HepG2 (cell line): Measurements from ENCODE around the gene DOCK9. TPM values are rescaled to one million over a fixed set of nuclear protein-coding genes. Genes with fewer than 3 reads are reported as not detected.

Experiments used
- ATF1 ChIP-seq: IDR thresholded peaks from 2 replicates; pipeline ENCODE4 v1.6.1; 2016; ENCODE audit warnings: mild to moderate bottlenecking, control low read depth
- ATF7 ChIP-seq, 2 experiments: fragments of 450-650 bp in 1 of 2; sonication (generic) in 1 of 2; formaldehyde crosslinking in 1 of 2; IDR thresholded peaks; 2 replicates each; pipeline versions ENCODE4 v1.4.0 to v1.6.1; 2016 to 2020; ENCODE audit warnings: antibody characterized with exemption in 1 of 2, mild to moderate bottlenecking in 1 of 2, missing genetic modification reagents in 1 of 2
- IRF1 ChIP-seq: sonication (generic); formaldehyde crosslinking; IDR thresholded peaks from 2 replicates; pipeline ENCODE4 v1.4.0; 2020; ENCODE audit warnings: low read depth, mild to moderate bottlenecking, missing genetic modification reagents
- MED1 ChIP-seq: sonication (generic); formaldehyde crosslinking; IDR thresholded peaks from 2 replicates; pipeline ENCODE4 v1.4.0; 2020; ENCODE audit warnings: missing genetic modification reagents
- MEIS2 ChIP-seq: sonication (generic); formaldehyde crosslinking; IDR thresholded peaks from 2 replicates; pipeline ENCODE4 v1.9.0; 2021; ENCODE audit warnings: mild to moderate bottlenecking, missing genetic modification reagents
- SALL1 ChIP-seq: sonication (generic); formaldehyde crosslinking; IDR thresholded peaks from 2 replicates; pipeline ENCODE4 v1.8.0; 2022; ENCODE audit warnings: mild to moderate bottlenecking, missing genetic modification reagents
- SP4 ChIP-seq: sonication (generic); formaldehyde crosslinking; IDR thresholded peaks from 2 replicates; pipeline ENCODE4 v1.8.1; 2023; ENCODE audit warnings: mild to moderate bottlenecking, missing genetic modification reagents
- TFDP1 ChIP-seq: IDR thresholded peaks from 2 replicates; pipeline ENCODE4 v1.6.1; 2016; ENCODE audit warnings: missing compliant biosample characterization, missing genetic modification reagents, borderline replicate concordance
- TGIF2 ChIP-seq: IDR thresholded peaks from 2 replicates; pipeline ENCODE4 v1.6.1; 2016; ENCODE audit warnings: control low read depth, missing compliant biosample characterization
- ZBTB26 ChIP-seq: IDR thresholded peaks from 2 replicates; pipeline ENCODE4 v1.6.1; 2016; ENCODE audit warnings: missing compliant biosample characterization, missing genetic modification reagents, borderline replicate concordance
- ZNF275 ChIP-seq: sonication (generic); formaldehyde crosslinking; IDR thresholded peaks from 2 replicates; pipeline ENCODE4 v1.8.0; 2022; ENCODE audit warnings: missing genetic modification reagents, mild to moderate bottlenecking, inconsistent platforms, borderline replicate concordance
- ZNF619 ChIP-seq: sonication (generic); formaldehyde crosslinking; IDR thresholded peaks from 2 replicates; pipeline ENCODE4 v1.4.0; 2020; ENCODE audit warnings: mild to moderate bottlenecking, missing genetic modification reagents
- ZNF670 ChIP-seq: sonication (generic); formaldehyde crosslinking; IDR thresholded peaks from 2 replicates; pipeline ENCODE4 v1.8.0; 2022; ENCODE audit warnings: mild to moderate bottlenecking, missing genetic modification reagents, borderline replicate concordance
- ZXDC ChIP-seq: sonication (generic); formaldehyde crosslinking; IDR thresholded peaks from 2 replicates; pipeline ENCODE4 v1.5.0; 2020; ENCODE audit warnings: mild to moderate bottlenecking, missing genetic modification reagents
- polyA plus RNA-seq, 8 experiments: library from polyadenylated mRNA; depleted of rRNA in 3 of 8; stranded (reverse) in 7 of 8; unstranded in 1 of 8; fragments of >200 nt; fragmentation: Illumina TruSeq in 4 of 8; extraction: Trizol in 4 of 8; gene quantifications; 2 replicates each; pipeline versions ENCODE4 v1.2.1 to v1.2.3, GENCODE V29; 2011 to 2016; ENCODE audit warnings: low read depth in 4 of 8, missing spikeins in 1 of 8, mixed read lengths in 1 of 8; ENCODE audit not compliant: insufficient read depth in 1 of 8
- total RNA-seq, 5 experiments: library from RNA; depleted of rRNA; stranded (reverse); fragments of >200 nt; fragmentation: Illumina TruSeq; extraction: Trizol; gene quantifications; 2 replicates each; pipeline ENCODE4 v1.2.3, GENCODE V29; 2016; ENCODE audit warnings: low read depth in 1 of 5
- TF ChIP-seq, protein P1 (sequence below): sonication (generic); formaldehyde crosslinking; IDR thresholded peaks from 2 replicates; pipeline ENCODE4 v1.5.0; 2020; ENCODE audit warnings: missing genetic modification reagents
- TF ChIP-seq, protein P2 (sequence below): sonication (generic); formaldehyde crosslinking; IDR thresholded peaks from 2 replicates; pipeline ENCODE4 v1.8.1; 2023; ENCODE audit warnings: mild to moderate bottlenecking, moderate library complexity, missing genetic modification reagents
- TF ChIP-seq, protein P3 (sequence below): IDR thresholded peaks from 2 replicates; pipeline ENCODE4 v1.6.1; 2016
- TF ChIP-seq, protein P4 (sequence below): IDR thresholded peaks from 2 replicates; pipeline ENCODE4 v1.6.1; 2016; ENCODE audit warnings: mild to moderate bottlenecking

The DOCK9 gene
- total and polyA plus RNA-seq, 2 of the 13 experiments (the other 11 are each of a cell fraction or from before 2014, with no cell fraction given): 0.44 to 0.97 TPM

DNA sequence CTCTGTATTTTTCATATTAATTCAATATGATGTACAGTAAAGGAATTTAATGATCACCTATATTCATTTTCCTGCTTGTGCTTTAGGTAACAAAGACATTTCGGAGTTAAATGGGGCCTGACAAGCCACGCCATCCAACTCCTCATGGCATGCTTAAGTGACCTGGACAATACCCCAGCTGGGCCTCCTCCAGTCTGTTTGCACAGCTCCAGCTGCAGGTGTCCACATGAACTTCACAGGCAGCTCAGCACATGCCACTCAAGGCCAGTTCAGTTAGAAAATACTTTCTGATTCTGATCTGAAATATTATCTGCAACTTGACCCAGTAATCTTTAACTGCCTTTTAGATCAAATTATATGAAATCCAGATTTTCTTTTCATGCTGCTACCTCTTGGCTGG lies 135.8 kb downstream of the DOCK9 start (continued):
- TF ChIP-seq, protein P1, sequence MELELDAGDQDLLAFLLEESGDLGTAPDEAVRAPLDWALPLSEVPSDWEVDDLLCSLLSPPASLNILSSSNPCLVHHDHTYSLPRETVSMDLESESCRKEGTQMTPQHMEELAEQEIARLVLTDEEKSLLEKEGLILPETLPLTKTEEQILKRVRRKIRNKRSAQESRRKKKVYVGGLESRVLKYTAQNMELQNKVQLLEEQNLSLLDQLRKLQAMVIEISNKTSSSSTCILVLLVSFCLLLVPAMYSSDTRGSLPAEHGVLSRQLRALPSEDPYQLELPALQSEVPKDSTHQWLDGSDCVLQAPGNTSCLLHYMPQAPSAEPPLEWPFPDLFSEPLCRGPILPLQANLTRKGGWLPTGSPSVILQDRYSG (CRISPR knock-in tag): no peak
- TF ChIP-seq ZNF619 (CRISPR knock-in tag): no peak
- TF ChIP-seq TFDP1 (CRISPR knock-in tag): no peak
- TF ChIP-seq SALL1 (CRISPR knock-in tag): peak; percentile 61; the same call in 1 of the 2 replicates
- TF ChIP-seq ZXDC (CRISPR knock-in tag): no peak
- TF ChIP-seq, protein P2, sequence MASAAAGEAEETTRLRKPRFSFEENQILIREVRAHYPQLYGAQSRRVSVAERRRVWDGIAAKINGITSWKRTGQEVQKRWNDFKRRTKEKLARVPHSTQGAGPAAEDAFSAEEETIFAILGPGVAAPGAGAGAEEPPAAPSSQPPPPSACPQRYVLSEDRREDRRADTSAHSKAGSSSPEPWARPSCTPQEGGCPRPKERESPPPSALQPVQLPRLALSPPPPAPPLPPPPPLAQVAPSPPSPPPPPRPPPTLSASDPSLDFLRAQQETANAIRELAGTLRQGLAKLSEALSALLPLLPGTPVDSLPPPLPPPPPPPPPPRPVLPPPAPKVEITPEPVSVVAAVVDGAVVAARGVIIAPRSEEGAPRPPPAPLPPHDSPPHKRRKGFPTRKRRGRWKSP (CRISPR knock-in tag): no peak
- no peak for TF ChIP-seq TGIF2 (CRISPR knock-in tag)
- TF ChIP-seq ATF1 (CRISPR knock-in tag): no peak
- TF ChIP-seq, protein P3, sequence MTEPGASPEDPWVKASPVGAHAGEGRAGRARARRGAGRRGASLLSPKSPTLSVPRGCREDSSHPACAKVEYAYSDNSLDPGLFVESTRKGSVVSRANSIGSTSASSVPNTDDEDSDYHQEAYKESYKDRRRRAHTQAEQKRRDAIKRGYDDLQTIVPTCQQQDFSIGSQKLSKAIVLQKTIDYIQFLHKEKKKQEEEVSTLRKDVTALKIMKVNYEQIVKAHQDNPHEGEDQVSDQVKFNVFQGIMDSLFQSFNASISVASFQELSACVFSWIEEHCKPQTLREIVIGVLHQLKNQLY (CRISPR knock-in tag): 0 out of 2 replicates have a peak, but pooled peaks have one; percentile 25
- TF ChIP-seq SP4 (CRISPR knock-in tag): no peak
- TF ChIP-seq MEIS2 (CRISPR knock-in tag): no peak
- TF ChIP-seq ZBTB26 (CRISPR knock-in tag): no peak
- TF ChIP-seq IRF1 (CRISPR knock-in tag): no peak
- 0 out of 2 replicates have a peak, but pooled peaks have one; percentile 18 for TF ChIP-seq MED1
- TF ChIP-seq, protein P4, sequence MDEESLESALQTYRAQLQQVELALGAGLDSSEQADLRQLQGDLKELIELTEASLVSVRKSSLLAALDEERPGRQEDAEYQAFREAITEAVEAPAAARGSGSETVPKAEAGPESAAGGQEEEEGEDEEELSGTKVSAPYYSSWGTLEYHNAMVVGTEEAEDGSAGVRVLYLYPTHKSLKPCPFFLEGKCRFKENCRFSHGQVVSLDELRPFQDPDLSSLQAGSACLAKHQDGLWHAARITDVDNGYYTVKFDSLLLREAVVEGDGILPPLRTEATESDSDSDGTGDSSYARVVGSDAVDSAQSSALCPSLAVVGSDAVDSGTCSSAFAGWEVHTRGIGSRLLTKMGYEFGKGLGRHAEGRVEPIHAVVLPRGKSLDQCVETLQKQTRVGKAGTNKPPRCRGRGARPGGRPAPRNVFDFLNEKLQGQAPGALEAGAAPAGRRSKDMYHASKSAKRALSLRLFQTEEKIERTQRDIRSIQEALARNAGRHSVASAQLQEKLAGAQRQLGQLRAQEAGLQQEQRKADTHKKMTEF: no peak
- TF ChIP-seq ATF7 (IDR thresholded peaks at IDR 0.05): no peak
- TF ChIP-seq ATF7 (CRISPR knock-in tag; IDR thresholded peaks at IDR 0.05): no peak
- peak; percentile 39; the same call in 1 of the 2 replicates for TF ChIP-seq ZNF670
- TF ChIP-seq ZNF275: no peak
